Mucosa of gallbladder (tissue), 1 donor: Measurements from ENCODE around the gene UNKL. TPM values are rescaled to one million over a fixed set of nuclear protein-coding genes. Genes with fewer than 3 reads are reported as not detected.
"Not testable (repeated sequence)": the region's sequence is repeated elsewhere in the genome, so short reads cannot be mapped to it uniquely, and the experiment has no call there.

Experiments used
- DNase-seq: peaks from one replicate; pipeline ENCODE4 v3.0.0-alpha.2; 2020; ENCODE audit warnings: low spot score
- total RNA-seq: library from RNA; stranded (reverse); gene quantifications from one replicate; pipeline ENCODE4 v1.2.1, GENCODE V29; 2021
- donor health status: DM: no; HTN: no; CAD: no.

Gene UNKL
- total RNA-seq, 1 donor from 2014 or later, result 32.6 TPM

GRCh38 chr16:1338855-1339675 lies 75.4 kb downstream of the UNKL start:
- no peak for DNase-seq

- no peak for DNase-seq
These were observed 76.3 kb downstream of the UNKL start for GRCh38 chr16:1338119-1338730.

- DNase-seq, result no peak
These were observed 77.0 kb downstream of the UNKL start for GRCh38 chr16:1337486-1337885.

- DNase-seq, result no peak
These were observed 77.9 kb downstream of the UNKL start for GRCh38 chr16:1336619-1337018.

- no peak for DNase-seq
These were observed 78.5 kb downstream of the UNKL start for GRCh38 chr16:1335996-1336395.

- no peak for DNase-seq
These were observed 79.1 kb downstream of the UNKL start for GRCh38 chr16:1335211-1335971.

GRCh38 chr16:1334739-1335138 lies 79.8 kb downstream of the UNKL start:
- no peak for DNase-seq

GRCh38 chr16:1333854-1334700 lies 80.4 kb downstream of the UNKL start:
- no peak for DNase-seq

- DNase-seq, result no peak
These were observed 81.2 kb downstream of the UNKL start, which contains the start of gene BAIAP3 for GRCh38 chr16:1333149-1333812. TSS of gene BAIAP3 (plus strand) at chr16:1333645. CDS start at chr16:1338550, 4,905 bp downstream.

GRCh38 chr16:1332618-1333148 lies 81.8 kb downstream of the UNKL start:
- no peak for DNase-seq

- peak; percentile 46 for DNase-seq
These were observed 82.5 kb downstream of the UNKL start for GRCh38 chr16:1331712-1332617.

GRCh38 chr16:1330931-1331711 lies 83.4 kb downstream of the UNKL start:
- DNase-seq, result no peak

GRCh38 chr16:1330260-1330914 lies 84.1 kb downstream of the UNKL start:
- no peak for DNase-seq

- DNase-seq, result not testable (repeated sequence)
These were observed 85.5 kb downstream of the UNKL start for GRCh38 chr16:1328961-1329360.

GRCh38 chr16:1328136-1328535 lies 86.4 kb downstream of the UNKL start:
- not testable (repeated sequence) for DNase-seq

GRCh38 chr16:1327619-1327947 lies 86.9 kb downstream of the UNKL start:
- DNase-seq, result no peak

GRCh38 chr16:1326946-1327618 lies 87.4 kb downstream of the UNKL start:
- DNase-seq, result no peak

GRCh38 chr16:1326391-1326790 lies 88.1 kb downstream of the UNKL start:
- DNase-seq, result no peak
